Fibroblast of lung (primary cell): Measurements from ENCODE around the gene USP30. TPM values are rescaled to one million over a fixed set of nuclear protein-coding genes. Genes with fewer than 3 reads are reported as not detected.

Source experiments
- DNase-seq, 2 donors: peaks; one replicate each; pipeline versions ENCODE4 v3.0.0 to v3.0.0-alpha.2; 2010; ENCODE audit warnings: low read depth in 2 of 2
- H2AFZ ChIP-seq: 2 replicates; pipeline ENCODE4 v1.5.1; 2012; ENCODE audit warnings: low read length, control low read depth, inconsistent platforms
- H3K27ac ChIP-seq: 2 replicates; pipeline ENCODE4 v1.5.1; 2011; ENCODE audit warnings: low read length, control low read depth; ENCODE audit not compliant: insufficient read depth
- H3K27me3 ChIP-seq: 2 replicates; pipeline ENCODE4 v1.5.1; 2011; ENCODE audit warnings: mild to moderate bottlenecking, low read length; ENCODE audit not compliant: control insufficient read depth, insufficient read depth
- H3K36me3 ChIP-seq: 2 replicates; pipeline ENCODE4 v1.5.1; 2011; ENCODE audit warnings: low read length; ENCODE audit not compliant: control insufficient read depth, insufficient read depth
- H3K4me1 ChIP-seq: 2 replicates; pipeline ENCODE4 v1.5.1; 2011; ENCODE audit warnings: low read length; ENCODE audit not compliant: control insufficient read depth, insufficient read depth; ENCODE audit errors: extremely low read depth
- H3K4me2 ChIP-seq: 2 replicates; pipeline ENCODE4 v1.5.1; 2011; ENCODE audit warnings: low read length, control low read depth; ENCODE audit not compliant: insufficient read depth; ENCODE audit errors: extremely low read depth
- H3K4me3 ChIP-seq, 4 experiments: fragments of 200-600 bp in 1 of 4; sonication (generic) in 1 of 4; replicated peaks in 1 of 4; 2 replicates each; pipeline ENCODE4 v1.5.1; 2011 to 2016; ENCODE audit warnings: low read length in 4 of 4, low read depth in 3 of 4, mild to moderate bottlenecking in 3 of 4, control low read depth in 2 of 4, inconsistent platforms in 1 of 4, mixed read lengths in 1 of 4; ENCODE audit not compliant: insufficient read depth in 1 of 4; ENCODE audit errors: control extremely low read depth in 1 of 4
- H3K79me2 ChIP-seq: 2 replicates; pipeline ENCODE4 v1.5.1; 2012; ENCODE audit warnings: mild to moderate bottlenecking, low read length, inconsistent platforms; ENCODE audit not compliant: control insufficient read depth, insufficient read depth
- H3K9ac ChIP-seq: 2 replicates; pipeline ENCODE4 v1.5.1; 2011; ENCODE audit warnings: mild to moderate bottlenecking, low read length, control low read depth; ENCODE audit not compliant: insufficient read depth
- H3K9me3 ChIP-seq: 2 replicates; pipeline ENCODE4 v1.5.1; 2012; ENCODE audit warnings: low read depth, low read length; ENCODE audit not compliant: control insufficient read depth, insufficient read depth
- H4K20me1 ChIP-seq: 2 replicates; pipeline ENCODE4 v1.5.1; 2011; ENCODE audit warnings: low read length; ENCODE audit not compliant: control insufficient read depth, insufficient read depth; ENCODE audit errors: extremely low read depth
- EZH2 ChIP-seq: IDR thresholded peaks from 2 replicates; pipeline ENCODE4 v1.5.1; 2012; ENCODE audit warnings: low read length, control low read depth, mild to moderate bottlenecking; ENCODE audit errors: missing control alignments
- polyA plus RNA-seq, 2 donors: library from polyadenylated mRNA; depleted of rRNA in 1 of 2; stranded (reverse) in 1 of 2; unstranded in 1 of 2; fragments of >200 nt; gene quantifications; 2 replicates each; pipeline ENCODE4 v1.2.1, GENCODE V29; 2011 to 2012; ENCODE audit warnings: missing spikeins in 1 of 2
- total RNA-seq: library from RNA; depleted of rRNA; stranded (reverse); fragments of >200 nt; gene quantifications from 2 replicates; pipeline ENCODE4 v1.2.1, GENCODE V29; 2014
- TF ChIP-seq, protein P1 (sequence below), 2 donors: IDR thresholded peaks in 1 of 2; conservative IDR thresholded peaks in 1 of 2; 1 replicate in 1 of 2; 2 replicates in 1 of 2; pipeline ENCODE4 v1.5.1; 2011 to 2012; ENCODE audit warnings: low read length in 2 of 2, control low read depth in 1 of 2, inconsistent platforms in 1 of 2, low read depth in 1 of 2, mild to moderate bottlenecking in 1 of 2

Gene USP30
- total and polyA plus RNA-seq, 2 donors (not counting 1 experiment from before 2014, with no cell fraction given), result 9.9 to 13.9 TPM

GRCh38 chr12:109131154-109132050, 79.0 kb downstream of the USP30 start:
- Histone ChIP-seq H3K4me2 (no peak overlapping the region), H4K20me1 (no peaks in the 10 kb centered on the region), H3K4me1 (no peaks in the 10 kb centered on the region), H3K9me3 (no peaks in the 10 kb centered on the region), H3K4me3 (no peak overlapping the region), H3K27me3 (peaks cover 8% of the 10 kb centered on the region), H3K79me2 (no peaks in the 10 kb centered on the region), H3K9ac (no peak overlapping the region), H3K36me3 (no peaks in the 10 kb centered on the region), H2AFZ (no peak overlapping the region), H3K27ac (no peak overlapping the region)
- no peak for DNase-seq
- no peak for TF ChIP-seq EZH2
- TF ChIP-seq, protein P1, sequence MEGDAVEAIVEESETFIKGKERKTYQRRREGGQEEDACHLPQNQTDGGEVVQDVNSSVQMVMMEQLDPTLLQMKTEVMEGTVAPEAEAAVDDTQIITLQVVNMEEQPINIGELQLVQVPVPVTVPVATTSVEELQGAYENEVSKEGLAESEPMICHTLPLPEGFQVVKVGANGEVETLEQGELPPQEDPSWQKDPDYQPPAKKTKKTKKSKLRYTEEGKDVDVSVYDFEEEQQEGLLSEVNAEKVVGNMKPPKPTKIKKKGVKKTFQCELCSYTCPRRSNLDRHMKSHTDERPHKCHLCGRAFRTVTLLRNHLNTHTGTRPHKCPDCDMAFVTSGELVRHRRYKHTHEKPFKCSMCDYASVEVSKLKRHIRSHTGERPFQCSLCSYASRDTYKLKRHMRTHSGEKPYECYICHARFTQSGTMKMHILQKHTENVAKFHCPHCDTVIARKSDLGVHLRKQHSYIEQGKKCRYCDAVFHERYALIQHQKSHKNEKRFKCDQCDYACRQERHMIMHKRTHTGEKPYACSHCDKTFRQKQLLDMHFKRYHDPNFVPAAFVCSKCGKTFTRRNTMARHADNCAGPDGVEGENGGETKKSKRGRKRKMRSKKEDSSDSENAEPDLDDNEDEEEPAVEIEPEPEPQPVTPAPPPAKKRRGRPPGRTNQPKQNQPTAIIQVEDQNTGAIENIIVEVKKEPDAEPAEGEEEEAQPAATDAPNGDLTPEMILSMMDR (conservative IDR thresholded peaks at IDR 0.05 in 1 of 2, IDR thresholded peaks at IDR 0.05 in 1 of 2; ENCODE audit: low read depth in 1 of 2, low read length in 2 of 2), result no peak

GRCh38 chr12:109134186-109134917, 82.0 kb downstream of the USP30 start:
- peaks cover 8% of the 10 kb centered on the region for H3K27me3 ChIP-seq
- H3K4me3 ChIP-seq, result no peak overlapping the region
- H4K20me1 ChIP-seq, result no peaks in the 10 kb centered on the region
- H3K4me1 ChIP-seq, result no peaks in the 10 kb centered on the region
- H3K27ac ChIP-seq, result no peak overlapping the region
- peak in 1 of 2 donors; percentile 72 for DNase-seq
- H3K9ac ChIP-seq, result no peak overlapping the region
- no peaks in the 10 kb centered on the region for H3K79me2 ChIP-seq
- no peak overlapping the region for H2AFZ ChIP-seq
- H3K9me3 ChIP-seq, result no peaks in the 10 kb centered on the region
- H3K36me3 ChIP-seq, result no peaks in the 10 kb centered on the region
- TF ChIP-seq EZH2, result no peak
- TF ChIP-seq, protein P1 (conservative IDR thresholded peaks at IDR 0.05 in 1 of 2, IDR thresholded peaks at IDR 0.05 in 1 of 2; ENCODE audit: low read depth in 1 of 2, low read length in 2 of 2), result peak; percentile 60 to 70
- no peak overlapping the region for H3K4me2 ChIP-seq

- no peak overlapping the region for H2AFZ ChIP-seq
- H4K20me1 ChIP-seq, result no peaks in the 10 kb centered on the region
- H3K27ac ChIP-seq, result no peak overlapping the region
- no peaks in the 10 kb centered on the region for H3K9me3 ChIP-seq
- H3K4me2 ChIP-seq, result no peak overlapping the region
- H3K4me1 ChIP-seq, result no peaks in the 10 kb centered on the region
- H3K4me3 ChIP-seq, result no peak overlapping the region
- H3K36me3 ChIP-seq, result no peaks in the 10 kb centered on the region
- TF ChIP-seq, protein P1 (conservative IDR thresholded peaks at IDR 0.05 in 1 of 2, IDR thresholded peaks at IDR 0.05 in 1 of 2; ENCODE audit: low read depth in 1 of 2, low read length in 2 of 2), result no peak
- TF ChIP-seq EZH2, result no peak
- no peak overlapping the region for H3K9ac ChIP-seq
- DNase-seq, result no peak
- H3K79me2 ChIP-seq, result no peaks in the 10 kb centered on the region
- peaks cover 3% of the 10 kb centered on the region for H3K27me3 ChIP-seq
Observed at GRCh38 chr12:109137055-109137454, 84.7 kb downstream of the USP30 start.
